T-helper 1 cell treated with Interleukin-12 subunit alpha and Interleukin-12 subunit beta and Interleukin-4 antibody, amounts not matched to agents 30 ng/mL and 1 ng/mL, for 36 hours (primary cell): ENCODE results near the gene DIP2A. TPM values are rescaled to one million over a fixed set of nuclear protein-coding genes. Genes with fewer than 3 reads are reported as not detected.
"Not testable (repeated sequence)": the region's sequence is repeated elsewhere in the genome, so short reads cannot be mapped to it uniquely, and the experiment has no call there.

ENCODE experiments used
- intact Hi-C: fragments of 100-400 bp; cut with micrococcal nuclease; formaldehyde crosslinking; loops from one replicate; pipeline ENCODE4 v1.15.1; 2024
- total RNA-seq: library from RNA; stranded (reverse); gene quantifications from 2 replicates; pipeline ENCODE4 v1.2.3, GENCODE V29; 2022

Gene DIP2A
- total RNA-seq, 1 donor from 2014 or later, result 56.7 TPM

- intact Hi-C loops, result no loop called here
Measured at GRCh38 chr21:46424621-46425020, 34.1 kb upstream of the DIP2A start.

GRCh38 chr21:46425041-46425440 is 33.6 kb upstream of the DIP2A start:
- intact Hi-C loops, result no loop called here

- intact Hi-C loops, result no loop called here
Measured at GRCh38 chr21:46425571-46425970, 33.1 kb upstream of the DIP2A start.

GRCh38 chr21:46426313-46427046 is 32.2 kb upstream of the DIP2A start:
- intact Hi-C loops, result no loop called here

- intact Hi-C loops, result no loop called here
Measured at GRCh38 chr21:46427516-46427915, 31.2 kb upstream of the DIP2A start.

GRCh38 chr21:46428286-46428685 is 30.4 kb upstream of the DIP2A start:
- intact Hi-C loops, result no loop called here

GRCh38 chr21:46428987-46429710 is 29.5 kb upstream of the DIP2A start:
- intact Hi-C loops, result no loop called here

- intact Hi-C loops, result no loop called here
Measured at GRCh38 chr21:46429754-46430681, 28.7 kb upstream of the DIP2A start.

- intact Hi-C loops, result no loop called here
Measured at GRCh38 chr21:46431448-46431847, 27.2 kb upstream of the DIP2A start.

- intact Hi-C loops, result no loop called here
Measured at GRCh38 chr21:46431884-46432488, 26.7 kb upstream of the DIP2A start.

GRCh38 chr21:46433116-46433515 is 25.6 kb upstream of the DIP2A start:
- intact Hi-C loops, result not testable (repeated sequence)

- intact Hi-C loops, result no loop called here
Measured at GRCh38 chr21:46434322-46434958, 24.3 kb upstream of the DIP2A start.

GRCh38 chr21:46435786-46436227 is 22.9 kb upstream of the DIP2A start:
- intact Hi-C loops, result no loop called here

- intact Hi-C loops, result no loop called here
Measured at GRCh38 chr21:46436621-46437020, 22.1 kb upstream of the DIP2A start.

- intact Hi-C loops, result no loop called here
Measured at GRCh38 chr21:46437096-46437498, 21.6 kb upstream of the DIP2A start.

GRCh38 chr21:46437511-46437910 is 21.2 kb upstream of the DIP2A start:
- intact Hi-C loops, result no loop called here

- intact Hi-C loops, result no loop called here
Measured at GRCh38 chr21:46438241-46438640, 20.4 kb upstream of the DIP2A start.

GRCh38 chr21:46439906-46440305 is 18.8 kb upstream of the DIP2A start:
- intact Hi-C loops, result no loop called here

- intact Hi-C loops, result no loop called here
Measured at GRCh38 chr21:46441331-46441730, 17.4 kb upstream of the DIP2A start.

GRCh38 chr21:46441961-46442498 is 16.7 kb upstream of the DIP2A start:
- intact Hi-C loops, result no loop called here

- intact Hi-C loops, result no loop called here
Measured at GRCh38 chr21:46442938-46443337, 15.8 kb upstream of the DIP2A start.
